NCI-H2227 (cell line): Measurements from ENCODE around the gene STARD9.
A peak's percentile ranks its signal among the peaks of the same experiment; 100 is the strongest.
"Not testable (repeated sequence)": the region's sequence is repeated elsewhere in the genome, so short reads cannot be mapped to it uniquely, and the experiment has no call there.

Experiments
- DNase-seq: peaks from one replicate; lab custom pipeline; 2025; ENCODE audit not compliant: unreplicated experiment; lab: John Stamatoyannopoulos, UW

Gene STARD9

GRCh38 chr15:42584031-42584765 lies 8.8 kb downstream of the STARD9 start:
- no peak for DNase-seq

- no peak for DNase-seq
Measured at GRCh38 chr15:42590619-42591237, 15.3 kb downstream of the STARD9 start.

GRCh38 chr15:42591238-42591934 lies 16.0 kb downstream of the STARD9 start:
- DNase-seq, result no peak

- no peak for DNase-seq
Measured at GRCh38 chr15:42592716-42593115, 17.3 kb downstream of the STARD9 start.

- no peak for DNase-seq
Measured at GRCh38 chr15:42593143-42593542, 17.7 kb downstream of the STARD9 start.

GRCh38 chr15:42594095-42594494 lies 18.7 kb downstream of the STARD9 start:
- no peak for DNase-seq

GRCh38 chr15:42595626-42596240 lies 20.3 kb downstream of the STARD9 start:
- no peak for DNase-seq

GRCh38 chr15:42601316-42601715 lies 25.9 kb downstream of the STARD9 start:
- DNase-seq, result not testable (repeated sequence)

GRCh38 chr15:42602501-42602900 lies 27.1 kb downstream of the STARD9 start:
- no peak for DNase-seq

GRCh38 chr15:42603978-42604377 lies 28.6 kb downstream of the STARD9 start:
- no peak for DNase-seq

- DNase-seq, result peak; percentile 50
Measured at GRCh38 chr15:42604894-42605744, 29.7 kb downstream of the STARD9 start.

- DNase-seq, result no peak
Measured at GRCh38 chr15:42605796-42606195, 30.4 kb downstream of the STARD9 start.

- DNase-seq, result no peak
Measured at GRCh38 chr15:42608110-42608531, 32.7 kb downstream of the STARD9 start.

GRCh38 chr15:42608752-42609488 lies 33.5 kb downstream of the STARD9 start:
- no peak for DNase-seq

- no peak for DNase-seq
Measured at GRCh38 chr15:42611532-42611931, 36.1 kb downstream of the STARD9 start.

- DNase-seq, result no peak
Measured at GRCh38 chr15:42612367-42612912, 37.0 kb downstream of the STARD9 start.

GRCh38 chr15:42616107-42616506 lies 40.7 kb downstream of the STARD9 start:
- DNase-seq, result no peak

GRCh38 chr15:42619656-42620371 lies 44.4 kb downstream of the STARD9 start:
- no peak for DNase-seq

- no peak for DNase-seq
Measured at GRCh38 chr15:42621386-42621785, 46.0 kb downstream of the STARD9 start.
